ENCODE data around the gene OGFOD3.

DNA sequence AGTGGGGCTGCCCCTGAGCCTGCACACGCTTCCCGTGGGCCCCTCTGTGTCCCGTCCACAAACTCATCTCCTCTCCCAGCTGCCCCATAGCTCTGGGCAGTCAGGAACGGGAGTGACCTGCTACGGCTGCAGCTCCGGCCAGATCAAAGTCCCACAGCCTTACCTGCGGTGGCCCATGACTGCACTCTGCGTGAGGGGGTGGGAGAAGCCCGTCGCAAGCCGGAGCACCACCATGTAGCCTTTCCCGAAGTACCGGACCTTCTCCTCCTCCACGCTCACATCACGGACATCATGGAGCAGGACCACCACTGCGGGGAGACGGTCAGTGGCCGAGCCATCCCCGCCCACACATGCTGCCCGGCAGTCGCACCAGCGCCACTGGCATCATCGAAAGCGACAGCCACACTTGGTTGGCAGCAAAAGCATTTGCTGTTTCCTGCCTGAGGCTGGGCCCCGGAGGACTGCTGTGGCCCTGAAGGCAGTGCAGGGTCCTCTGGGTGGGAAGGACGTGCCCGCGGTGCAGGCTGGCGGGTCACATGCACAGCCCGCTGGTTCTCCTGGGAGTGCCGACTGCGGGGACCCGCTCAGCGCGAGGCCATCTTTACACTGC is 26.0 kb upstream of the OGFOD3 start:
- TF ChIP-seq POLR2AphosphoS5 (IDR thresholded peaks at IDR 0.05) (no peak), EP300 (IDR thresholded peaks at IDR 0.05) (no peak), POLR2A (IDR thresholded peaks at IDR 0.05) (no peak)
- TF ChIP-seq, protein P1, sequence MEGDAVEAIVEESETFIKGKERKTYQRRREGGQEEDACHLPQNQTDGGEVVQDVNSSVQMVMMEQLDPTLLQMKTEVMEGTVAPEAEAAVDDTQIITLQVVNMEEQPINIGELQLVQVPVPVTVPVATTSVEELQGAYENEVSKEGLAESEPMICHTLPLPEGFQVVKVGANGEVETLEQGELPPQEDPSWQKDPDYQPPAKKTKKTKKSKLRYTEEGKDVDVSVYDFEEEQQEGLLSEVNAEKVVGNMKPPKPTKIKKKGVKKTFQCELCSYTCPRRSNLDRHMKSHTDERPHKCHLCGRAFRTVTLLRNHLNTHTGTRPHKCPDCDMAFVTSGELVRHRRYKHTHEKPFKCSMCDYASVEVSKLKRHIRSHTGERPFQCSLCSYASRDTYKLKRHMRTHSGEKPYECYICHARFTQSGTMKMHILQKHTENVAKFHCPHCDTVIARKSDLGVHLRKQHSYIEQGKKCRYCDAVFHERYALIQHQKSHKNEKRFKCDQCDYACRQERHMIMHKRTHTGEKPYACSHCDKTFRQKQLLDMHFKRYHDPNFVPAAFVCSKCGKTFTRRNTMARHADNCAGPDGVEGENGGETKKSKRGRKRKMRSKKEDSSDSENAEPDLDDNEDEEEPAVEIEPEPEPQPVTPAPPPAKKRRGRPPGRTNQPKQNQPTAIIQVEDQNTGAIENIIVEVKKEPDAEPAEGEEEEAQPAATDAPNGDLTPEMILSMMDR (IDR thresholded peaks at IDR 0.05), result no peak

All from stomach (tissue), 4 donors.